ENCODE measurements around the gene ARL5B.
A peak's percentile ranks its signal among the peaks of the same experiment; 100 is the strongest.

Gene ARL5B

DNA sequence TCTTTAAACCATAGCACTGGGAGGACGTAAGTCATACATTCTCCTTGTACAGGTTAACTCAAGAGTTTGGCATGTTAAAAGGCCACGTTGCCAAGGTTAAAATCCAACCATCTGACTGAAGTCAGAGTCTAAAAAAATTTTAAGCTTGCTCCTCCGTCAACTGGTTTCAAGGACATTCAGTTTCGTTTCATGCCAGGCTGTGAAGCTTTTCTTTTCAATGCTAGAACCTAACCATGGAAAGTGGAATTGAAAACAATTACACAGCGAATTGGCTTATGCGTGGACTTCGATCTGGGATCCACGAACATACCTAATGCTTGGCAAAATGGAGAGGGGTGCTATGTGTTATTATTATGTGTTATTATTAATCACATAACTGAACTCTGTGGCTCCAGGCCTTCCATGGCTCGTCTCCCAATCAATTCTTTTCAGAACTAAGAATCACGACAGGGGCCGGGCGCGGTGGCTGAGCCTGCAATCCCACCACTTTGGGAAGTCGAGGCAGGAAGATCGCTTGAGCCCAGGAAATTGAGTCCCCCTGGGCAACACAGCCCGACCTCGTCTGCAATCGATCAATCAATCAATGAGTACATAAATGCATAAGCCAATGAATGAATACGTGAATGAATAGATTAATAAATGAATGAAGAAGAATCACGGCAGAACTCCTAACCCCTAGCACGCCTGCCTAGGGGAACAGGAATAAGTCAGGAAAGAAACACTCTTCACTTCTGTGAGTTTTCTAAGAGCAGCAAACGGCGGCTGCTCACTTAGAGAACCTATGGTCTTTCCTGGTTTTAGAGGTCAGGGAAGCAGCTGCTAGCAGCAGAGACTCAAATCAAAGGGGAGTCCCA lies 733 bp upstream of the ARL5B start:
- DNase-seq (ENCODE audit: low spot score) = peak; percentile 16

GRCh38 chr10:18659819-18660535 lies 746 bp downstream of the ARL5B start:
- DNase-seq (ENCODE audit: low spot score) = peak; percentile 18

- no peak for DNase-seq (ENCODE audit: low spot score)
Measured at GRCh38 chr10:18660816-18661431, 1.7 kb downstream of the ARL5B start.

DNA sequence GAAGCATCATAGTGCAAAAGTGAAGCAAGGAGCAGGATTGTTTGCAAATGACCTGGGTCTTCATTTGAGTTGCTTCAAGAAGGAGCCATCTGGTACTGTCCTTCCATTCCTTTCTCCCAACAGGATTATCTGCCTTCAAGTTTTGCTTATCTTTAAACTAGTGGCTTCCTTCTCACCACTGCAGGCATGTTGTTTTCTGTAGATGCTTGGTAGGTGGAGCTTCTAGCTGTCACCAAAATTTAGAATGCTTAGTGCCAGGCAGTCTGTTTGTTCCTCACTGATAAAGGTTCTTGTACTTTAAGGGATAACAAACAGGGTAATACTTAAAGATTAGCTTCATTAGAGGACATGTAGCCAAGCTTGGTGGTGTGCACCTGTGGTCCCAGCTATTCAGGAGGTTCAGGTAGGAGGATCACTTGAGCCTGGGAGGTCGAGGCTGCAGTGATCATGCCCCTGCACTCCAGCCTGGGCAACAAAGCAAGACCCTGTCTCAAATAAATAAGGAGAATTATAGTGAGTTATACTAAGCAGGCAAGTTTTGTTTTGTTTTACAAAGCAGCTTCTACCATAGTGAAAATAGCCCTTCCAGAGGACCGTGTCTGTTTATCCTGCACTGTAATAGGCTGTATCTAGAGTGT lies 5.7 kb downstream of the ARL5B start:
- no peak for DNase-seq (ENCODE audit: low spot score)

DNA sequence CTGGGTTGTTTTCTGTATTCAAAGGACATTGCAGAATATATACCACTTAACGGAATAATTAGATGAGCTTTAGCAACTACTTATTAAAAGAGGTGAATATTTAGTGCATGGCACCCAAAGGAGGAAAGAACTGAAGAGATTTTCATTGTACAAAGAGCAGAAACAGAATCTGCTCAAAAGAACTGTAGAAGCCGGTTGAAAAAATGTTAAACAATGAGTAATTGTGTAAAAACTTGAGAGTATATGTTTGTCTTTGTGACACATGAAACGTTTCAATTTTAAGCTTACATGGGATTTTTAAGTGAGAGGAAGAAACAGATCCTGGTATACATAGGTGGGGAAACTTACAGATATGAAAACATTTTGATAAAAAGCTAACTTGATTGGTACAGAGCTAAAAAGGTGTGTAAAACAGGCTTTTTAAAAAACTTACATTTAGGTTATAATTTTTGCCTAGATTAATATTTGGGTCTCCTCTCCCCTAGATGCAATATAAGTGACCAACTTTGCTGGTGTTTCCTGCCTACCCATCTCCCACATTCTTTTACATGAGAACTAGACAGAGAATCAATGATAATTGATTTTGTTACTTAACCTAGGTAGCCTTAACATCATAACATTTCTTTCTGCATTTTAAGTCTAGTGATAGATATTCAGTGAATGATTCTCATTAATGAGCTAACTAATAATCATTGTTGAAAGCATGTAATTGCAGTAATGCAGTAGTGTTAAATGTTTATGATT lies 6.8 kb downstream of the ARL5B start:
- peak; percentile 11 for DNase-seq (ENCODE audit: low spot score)

- peak; percentile 30 for DNase-seq (ENCODE audit: low spot score)
Measured at GRCh38 chr10:18666810-18667209, 7.6 kb downstream of the ARL5B start.

DNA sequence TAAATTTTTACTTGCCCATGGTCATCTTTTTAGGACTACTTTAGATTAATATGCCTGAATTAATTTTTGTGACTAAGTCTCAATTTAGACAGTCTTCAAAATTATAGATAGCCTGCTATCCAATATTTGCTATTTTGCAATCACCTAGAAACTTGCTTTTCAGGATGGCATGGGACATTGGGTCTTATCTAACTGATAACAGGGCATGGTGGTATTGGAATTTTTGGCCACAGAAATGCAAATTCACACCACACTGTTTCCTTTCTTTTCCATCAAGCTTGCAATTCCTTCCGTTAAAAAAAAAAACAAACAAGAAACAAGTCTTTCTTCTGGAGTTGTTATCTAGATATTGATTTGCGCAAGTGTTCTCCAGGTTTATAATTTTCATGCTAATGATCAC lies 8.8 kb downstream of the ARL5B start:
- no peak for DNase-seq (ENCODE audit: low spot score)

DNA sequence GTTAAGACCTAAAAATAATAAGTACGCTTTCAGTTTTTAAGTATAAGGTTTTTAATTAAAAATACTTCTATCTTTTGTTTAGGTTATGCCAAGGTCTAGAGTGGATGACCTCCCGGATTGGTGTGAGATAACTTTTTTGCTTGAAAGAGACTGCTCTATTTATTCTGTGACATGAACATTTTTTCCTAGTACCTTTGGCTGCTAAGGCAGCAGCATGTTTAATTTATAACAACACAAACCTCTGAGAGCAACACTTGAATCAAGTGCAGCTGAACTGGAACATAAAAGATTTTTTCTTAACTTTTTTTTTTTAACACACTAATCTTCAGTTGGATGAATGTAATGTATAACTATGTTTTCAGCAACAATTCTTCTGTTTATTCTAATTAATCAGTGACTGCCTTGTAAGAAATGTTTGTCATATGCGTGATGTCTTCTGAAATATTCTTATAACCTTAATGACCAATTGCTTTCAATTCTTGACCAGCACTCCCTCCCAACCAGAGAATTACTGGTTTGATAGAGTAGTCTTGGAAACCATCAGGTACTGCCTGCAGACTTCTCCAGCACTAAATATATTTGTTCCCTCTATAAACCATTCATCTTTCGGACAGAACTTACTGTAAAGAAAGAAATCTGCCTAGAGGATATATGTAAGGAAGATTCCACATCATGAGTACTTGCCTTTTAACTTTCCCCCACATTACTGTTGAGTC lies 16.0 kb downstream of the ARL5B start:
- no peak for DNase-seq (ENCODE audit: low spot score)

GRCh38 chr10:18680754-18681153 lies 21.5 kb downstream of the ARL5B start:
- no peak for DNase-seq (ENCODE audit: low spot score)

DNA sequence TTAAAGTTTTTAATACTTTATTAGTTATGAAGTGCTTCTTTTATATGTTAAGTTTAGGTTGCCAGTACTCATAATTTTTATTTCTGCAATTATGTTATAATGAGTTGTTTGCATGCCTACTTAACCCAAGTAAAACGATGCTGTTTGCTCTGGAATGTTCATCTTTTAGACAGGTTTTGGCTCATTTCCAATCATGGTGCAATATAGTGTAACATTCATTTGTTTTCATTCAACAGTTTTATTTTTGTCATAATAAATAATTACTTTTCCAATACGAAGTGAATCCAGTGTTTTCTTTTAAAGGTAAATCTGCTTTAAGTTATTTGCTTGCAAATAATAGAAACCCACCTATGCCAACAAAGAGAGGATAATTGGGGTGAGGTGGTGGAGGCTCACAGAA lies 22.1 kb downstream of the ARL5B start:
- DNase-seq (ENCODE audit: low spot score) = no peak

DNA sequence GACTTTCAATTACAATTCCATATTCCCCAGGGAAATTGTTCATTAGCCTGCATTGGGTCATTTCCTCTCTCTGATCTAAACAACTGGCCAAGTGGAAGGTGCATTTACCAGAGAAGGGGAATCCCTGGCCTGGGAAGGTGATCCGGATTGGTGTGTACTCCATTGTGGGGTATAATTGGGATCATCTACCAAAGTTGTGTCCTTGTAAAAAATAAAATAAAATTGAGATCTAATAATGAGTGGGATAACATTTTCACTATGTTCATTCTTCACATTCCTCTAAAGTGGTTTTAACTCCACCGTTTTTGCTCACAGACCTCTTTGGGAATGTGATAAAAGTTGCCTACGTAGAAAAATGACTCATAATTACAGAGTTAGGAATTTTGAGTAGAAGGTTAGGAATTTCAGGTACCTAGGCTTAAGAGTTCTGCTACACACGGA lies 22.8 kb downstream of the ARL5B start:
- DNase-seq (ENCODE audit: low spot score) = peak; percentile 9

- DNase-seq (ENCODE audit: low spot score) = peak; percentile 23
Measured at GRCh38 chr10:18683427-18683826, 24.2 kb downstream of the ARL5B start.

- DNase-seq (ENCODE audit: low spot score) = no peak
Measured at GRCh38 chr10:18684416-18684815, 25.2 kb downstream of the ARL5B start.

DNA sequence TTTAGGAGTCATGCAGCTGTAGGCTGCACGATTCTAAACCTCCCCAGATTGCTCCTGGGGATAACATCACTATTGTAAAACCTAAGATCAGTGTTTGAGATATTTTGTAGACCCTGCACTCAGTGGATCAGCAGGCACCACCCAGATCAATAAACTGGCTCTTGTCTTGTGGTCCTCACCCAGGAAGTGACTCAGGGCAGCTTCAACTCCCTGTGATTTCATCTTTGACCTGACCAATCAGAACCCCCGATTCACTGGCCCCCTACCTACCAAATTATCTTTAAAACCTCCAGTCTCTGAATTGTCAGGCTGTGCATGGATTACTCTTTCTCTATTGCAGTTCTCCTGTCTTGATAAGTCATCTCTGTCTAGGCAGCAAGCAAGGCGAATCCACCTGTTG lies 25.7 kb downstream of the ARL5B start:
- no peak for DNase-seq (ENCODE audit: low spot score)

- DNase-seq (ENCODE audit: low spot score) = no peak
Measured at GRCh38 chr10:18685555-18685954, 26.3 kb downstream of the ARL5B start.

GRCh38 chr10:18687195-18687594 lies 28.0 kb downstream of the ARL5B start:
- DNase-seq (ENCODE audit: low spot score) = no peak

- no peak for DNase-seq (ENCODE audit: low spot score)
Measured at GRCh38 chr10:18687706-18688105, 28.5 kb downstream of the ARL5B start.

- DNase-seq (ENCODE audit: low spot score) = peak; percentile 44
Measured at GRCh38 chr10:18689498-18689897, 30.3 kb downstream of the ARL5B start.

- DNase-seq (ENCODE audit: low spot score) = no peak
Measured at GRCh38 chr10:18690541-18690940, 31.3 kb downstream of the ARL5B start.

DNA sequence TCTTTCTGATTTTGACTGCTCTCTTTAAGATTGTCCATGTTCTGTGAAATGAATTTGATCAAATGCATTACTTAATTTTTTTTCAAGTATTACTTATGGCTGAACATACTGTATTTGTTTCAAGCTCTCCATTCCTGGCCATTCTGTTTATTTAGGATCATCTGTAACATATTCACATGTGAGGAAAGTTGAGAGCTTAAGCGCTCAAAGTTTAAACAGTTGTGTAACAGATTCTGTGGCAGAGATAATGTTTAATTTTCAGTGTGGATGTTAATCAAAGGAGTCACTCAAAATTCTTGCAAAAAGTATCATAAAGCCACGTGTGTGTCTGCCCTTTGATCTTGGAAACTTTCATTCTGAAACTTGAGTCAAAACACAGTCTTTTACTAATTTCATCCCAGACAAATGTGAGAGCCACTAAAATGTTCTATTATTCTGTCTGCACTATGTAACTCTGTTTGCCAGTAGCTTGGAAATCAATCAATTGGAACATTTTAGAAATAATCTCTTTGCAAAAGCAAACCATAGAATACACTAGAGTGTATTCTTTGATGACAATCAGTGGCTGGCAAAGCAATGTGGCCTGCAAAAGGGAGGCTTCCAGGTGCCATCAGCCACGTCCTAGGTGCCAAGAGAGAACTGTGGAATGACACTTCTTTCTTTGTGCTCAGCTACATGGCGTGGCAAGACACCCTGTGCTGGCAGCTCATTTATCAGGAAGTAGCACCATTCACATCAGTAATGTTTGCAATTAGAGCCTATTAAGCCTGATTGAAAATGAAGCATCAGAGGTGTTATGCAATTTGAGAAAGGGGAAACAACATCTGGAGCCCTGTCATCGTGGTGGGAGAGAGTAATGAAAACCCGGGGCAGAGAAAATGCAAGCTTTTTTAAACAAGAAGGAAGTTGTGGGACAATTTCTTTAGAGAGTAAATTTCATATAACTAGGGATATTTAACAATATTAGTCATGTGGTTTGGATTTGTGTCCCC lies 40.9 kb downstream of the ARL5B start:
- DNase-seq (ENCODE audit: low spot score) = no peak

Measured in AG20443 (cell line).